ENCODE results near the gene AGMO. TPM values are rescaled to one million over a fixed set of nuclear protein-coding genes. Genes with fewer than 3 reads are reported as not detected.

Gene AGMO
- total and polyA plus RNA-seq, 10 of the 15 experiments (the other 5 are each of a cell fraction or from before 2014, with no cell fraction given): 0.11 to 0.29 TPM; not detected in 8

GRCh38 chr7:15309872-15310271 is 251.9 kb downstream of the AGMO start:
- ChIA-PET POLR2A (no interaction called here), SMC1A (ENCODE audit: uncharacterized antibody, unreplicated experiment) (interaction anchor here (1.3 kb wide), 1 partner anchor 411 kb away, joined by 3 read pairs; no protein-coding TSS in a partner anchor), CTCF (interaction anchor here (0.9 to 4.1 kb wide), 4 partner anchors 10 to 768 kb away, joined by 3 to 17 read pairs (median 4); no protein-coding TSS in a partner anchor), RAD21 (ENCODE audit: unreplicated experiment) (interaction anchor here (1.2 to 1.9 kb wide), 2 partner anchors 14 to 411 kb away, joined by 4 to 5 read pairs; no protein-coding TSS in a partner anchor)
- intact Hi-C loops (cut with micrococcal nuclease; ENCODE audit: unreplicated experiment) (no loop called here), in situ Hi-C loops (cut with MboI) (loop anchor here (5.0 to 25.0 kb wide), 3 partner anchors 415 to 1252 kb away; no protein-coding TSS in a partner anchor)
- H3K27ac ChIP-seq (ENCODE audit: control insufficient read depth, insufficient read depth): no peak overlapping the region
- no peak overlapping the region for H3K9ac ChIP-seq (ENCODE audit: control insufficient read depth, insufficient read depth, low read length)
- 0% methylated on average over 1 of the region's 1 CpG for WGBS (ENCODE audit: insufficient coverage, insufficient replicate concordance, low lambda C conversion rate, missing lambda C conversion rate)
- ATAC-seq: no peak
- H3K4me2 ChIP-seq (ENCODE audit: control insufficient read depth, insufficient read depth): no peak overlapping the region
- H4K20me1 ChIP-seq (ENCODE audit: control insufficient read depth, insufficient read depth): no peaks in the 10 kb centered on the region
- no peak for TF ChIP-seq ZNF622 (IDR thresholded peaks at IDR 0.05)
- no peak for TF ChIP-seq TCF7 (IDR thresholded peaks at IDR 0.05; ENCODE audit: borderline replicate concordance)
- TF ChIP-seq ELK1 (IDR thresholded peaks at IDR 0.05; ENCODE audit: low read depth, low read length): no peak
- H3K36me3 ChIP-seq (ENCODE audit: control insufficient read depth in 2 of 2, insufficient read depth in 2 of 2, low read length in 1 of 2): no peaks in the 10 kb centered on the region
- no peaks in the 10 kb centered on the region for H3K79me2 ChIP-seq (ENCODE audit: control insufficient read depth, insufficient read depth, low read length)
- no peaks in the 10 kb centered on the region for H3K27me3 ChIP-seq (replicated peaks in 1 of 2; ENCODE audit: control insufficient read depth in 2 of 2, insufficient read depth in 2 of 2, low read length in 1 of 2)
- BruUV-seq (replicated peaks): no TSS peak
- no peak overlapping the region for H2AFZ ChIP-seq (ENCODE audit: control insufficient read depth, low read depth, low read length)
- no peaks in the 10 kb centered on the region for H3K4me1 ChIP-seq (ENCODE audit: control insufficient read depth, insufficient read depth, low read length)
- DNase-seq (ENCODE audit: low read depth, low spot score): no peak
- no peak overlapping the region for H3K4me3 ChIP-seq
- no peaks in the 10 kb centered on the region for H3K9me3 ChIP-seq (replicated peaks; ENCODE audit: control insufficient read depth, insufficient read depth, low read length)
- no peak for FAIRE-seq

- no peak overlapping the region for H2AFZ ChIP-seq (ENCODE audit: control insufficient read depth, low read depth, low read length)
- no peak overlapping the region for H3K27ac ChIP-seq (ENCODE audit: control insufficient read depth, insufficient read depth)
- no peaks in the 10 kb centered on the region for H3K27me3 ChIP-seq (replicated peaks in 1 of 2; ENCODE audit: control insufficient read depth in 2 of 2, insufficient read depth in 2 of 2, low read length in 1 of 2)
- ChIA-PET SMC1A (ENCODE audit: uncharacterized antibody, unreplicated experiment) (interaction anchor here (1.3 kb wide), 1 partner anchor 412 kb away, joined by 3 read pairs; no protein-coding TSS in a partner anchor), RAD21 (ENCODE audit: unreplicated experiment) (no interaction called here), POLR2A (no interaction called here), CTCF (interaction anchor here (1.1 kb wide), 1 partner anchor 13 kb away, joined by 3 read pairs; no protein-coding TSS in a partner anchor)
- no peak for ATAC-seq
- no peak for TF ChIP-seq ZNF592 (IDR thresholded peaks at IDR 0.05)
- TF ChIP-seq MXI1 (IDR thresholded peaks at IDR 0.05; ENCODE audit: low read depth, low read length): no peak
- TF ChIP-seq MTA2 (IDR thresholded peaks at IDR 0.05; ENCODE audit: low read depth): no peak
- no peak for TF ChIP-seq USF1 (IDR thresholded peaks at IDR 0.05; ENCODE audit: borderline replicate concordance, extremely low read length, insufficient read depth, low read depth, low read length)
- TF ChIP-seq RAD51 (IDR thresholded peaks at IDR 0.05): no peak
- no peak for TF ChIP-seq ATF3 (IDR thresholded peaks at IDR 0.05; ENCODE audit: borderline replicate concordance, extremely low read depth, low read depth, low read length)
- no peaks in the 10 kb centered on the region for H3K4me1 ChIP-seq (ENCODE audit: control insufficient read depth, insufficient read depth, low read length)
- no peaks in the 10 kb centered on the region for H3K36me3 ChIP-seq (ENCODE audit: control insufficient read depth in 2 of 2, insufficient read depth in 2 of 2, low read length in 1 of 2)
- no peaks in the 10 kb centered on the region for H3K79me2 ChIP-seq (ENCODE audit: control insufficient read depth, insufficient read depth, low read length)
- no peaks in the 10 kb centered on the region for H4K20me1 ChIP-seq (ENCODE audit: control insufficient read depth, insufficient read depth)
- FAIRE-seq: no peak
- intact Hi-C loops (cut with micrococcal nuclease; ENCODE audit: unreplicated experiment) (no loop called here), in situ Hi-C loops (cut with MboI) (loop anchor here (25.0 kb wide), 1 partner anchor 1253 kb away; no protein-coding TSS in a partner anchor)
- H3K4me3 ChIP-seq: no peak overlapping the region
- no peak overlapping the region for H3K4me2 ChIP-seq (ENCODE audit: control insufficient read depth, insufficient read depth)
- H3K9me3 ChIP-seq (replicated peaks; ENCODE audit: control insufficient read depth, insufficient read depth, low read length): no peaks in the 10 kb centered on the region
- DNase-seq (ENCODE audit: low read depth, low spot score): no peak
- no TSS peak for BruUV-seq (replicated peaks)
- 25% methylated on average over 3 of the region's 3 CpGs for WGBS (ENCODE audit: insufficient coverage, insufficient replicate concordance, low lambda C conversion rate, missing lambda C conversion rate)
- no peak overlapping the region for H3K9ac ChIP-seq (ENCODE audit: control insufficient read depth, insufficient read depth, low read length)
Measured at GRCh38 chr7:15308821-15309220, 253.0 kb downstream of the AGMO start.

Measured in GM12878 (cell line).